GM19455 (cell line): ENCODE data around the gene NCOA3.
"Not testable (repeated sequence)": the region's sequence is repeated elsewhere in the genome, so short reads cannot be mapped to it uniquely, and the experiment has no call there.

Source experiments
- ATAC-seq: cut with Tn5 transposase; IDR thresholded peaks from one replicate; pipeline ENCODE4 v1.9.1; 2021; ENCODE audit not compliant: unreplicated experiment

Gene NCOA3

DNA sequence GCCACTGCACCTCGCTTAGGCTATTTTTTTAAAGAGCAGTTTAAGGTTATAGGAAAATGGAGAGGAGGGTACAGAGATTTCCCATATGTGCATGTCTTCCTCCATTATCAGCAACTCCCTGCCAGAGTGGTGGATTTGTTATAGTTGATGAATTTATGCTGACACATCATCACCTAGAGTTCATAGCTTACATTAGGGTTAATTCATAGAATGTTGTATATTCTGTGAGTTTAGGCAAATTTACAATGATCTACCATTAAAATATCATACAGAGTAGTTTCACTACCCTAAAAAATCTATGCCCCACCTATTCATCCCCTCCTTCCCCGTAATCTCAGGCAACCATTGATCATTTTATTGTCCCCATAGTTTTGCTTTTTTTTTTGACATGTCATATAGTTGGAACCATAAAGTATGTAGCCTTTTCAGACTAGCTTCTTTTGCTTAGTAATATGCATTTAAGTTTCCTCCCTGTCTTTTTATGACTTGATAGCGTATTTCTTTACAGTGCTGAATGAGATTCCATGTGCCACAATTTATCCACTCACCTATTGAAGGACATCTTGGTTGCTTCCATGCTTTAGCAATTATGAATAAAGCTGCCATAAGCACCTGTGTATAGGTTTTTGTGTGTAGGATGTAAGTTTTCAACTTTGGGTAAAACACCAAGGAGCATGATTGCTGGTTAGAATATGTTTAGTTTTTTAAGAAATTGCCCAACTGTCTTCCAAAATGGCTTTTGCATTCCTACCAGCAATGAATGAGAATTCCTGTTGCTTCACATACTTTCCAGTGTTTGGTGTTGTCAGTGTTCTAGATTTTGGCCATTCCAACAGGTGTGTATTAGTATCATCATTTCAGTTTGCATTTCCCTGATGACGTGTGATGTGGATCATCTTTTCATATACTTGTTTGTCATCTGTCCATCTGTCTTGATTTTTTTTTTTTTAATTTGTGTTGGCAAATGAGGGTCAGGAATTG is 60.2 kb downstream of the NCOA3 start:
- no peak for ATAC-seq

DNA sequence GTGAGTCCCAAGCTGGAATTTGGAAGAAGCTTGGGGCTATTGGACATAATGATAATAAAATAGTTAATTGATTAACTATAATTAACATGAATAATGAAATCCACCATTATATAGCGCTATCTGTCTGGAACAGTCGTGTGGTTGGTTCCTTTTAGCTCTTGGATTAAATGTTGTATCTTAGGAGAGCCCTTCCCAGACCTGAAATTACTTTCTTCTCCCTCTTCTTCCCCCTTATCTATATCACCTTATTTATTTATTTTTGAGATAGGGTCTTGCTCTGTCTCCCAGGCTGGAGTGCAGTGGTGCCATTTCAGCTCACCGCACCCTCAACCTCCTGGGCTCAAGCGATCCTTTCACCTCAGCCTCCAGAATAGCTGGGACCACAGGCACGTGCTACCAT is 64.6 kb downstream of the NCOA3 start:
- no peak for ATAC-seq

DNA sequence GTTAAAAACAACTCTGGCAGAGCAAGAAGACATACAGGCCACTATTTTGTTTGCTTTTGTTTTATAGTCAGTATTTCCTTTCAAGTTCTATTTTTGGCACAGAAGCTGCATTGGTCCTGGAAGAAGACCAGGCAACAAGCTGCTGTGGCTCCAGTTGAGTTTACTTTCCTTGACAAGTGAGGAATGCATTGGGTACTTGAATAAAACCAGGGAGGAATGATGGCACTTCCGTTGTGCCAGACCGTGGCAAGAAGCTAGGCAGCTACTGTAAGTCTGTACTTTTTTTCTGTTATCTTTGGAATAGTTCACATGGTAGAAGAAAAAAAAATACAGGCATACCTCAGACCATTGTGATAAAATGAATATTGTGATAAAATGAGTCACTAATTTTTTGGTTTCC is 66.3 kb downstream of the NCOA3 start:
- ATAC-seq = no peak

DNA sequence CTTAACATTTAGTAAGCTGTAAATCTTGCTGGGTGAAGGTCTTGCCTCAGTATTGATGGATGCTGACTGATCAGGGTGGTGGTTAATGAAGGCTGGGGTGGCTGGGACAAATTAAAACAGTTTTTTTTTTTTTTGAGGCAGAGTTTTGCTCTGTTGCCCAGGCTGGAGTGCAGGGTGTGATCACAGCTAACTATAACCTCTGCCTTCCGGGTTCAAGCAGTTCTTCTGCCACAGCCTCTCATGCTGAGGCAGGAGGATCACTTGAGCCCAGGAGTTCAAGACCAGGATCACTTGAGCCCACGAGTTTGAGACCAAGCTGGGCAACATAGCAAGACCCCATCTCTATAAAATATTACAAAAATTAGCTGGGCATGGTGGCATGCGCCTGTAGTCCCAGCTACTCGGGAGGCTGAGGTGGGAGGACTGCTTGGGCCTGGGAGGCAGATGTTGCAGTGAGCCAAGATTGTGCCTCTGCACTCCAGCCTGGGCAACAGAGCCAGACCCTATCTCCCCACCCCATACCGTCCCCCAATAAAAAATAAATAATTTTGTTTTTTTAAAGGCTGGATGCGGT is 67.2 kb downstream of the NCOA3 start:
- no peak for ATAC-seq

DNA sequence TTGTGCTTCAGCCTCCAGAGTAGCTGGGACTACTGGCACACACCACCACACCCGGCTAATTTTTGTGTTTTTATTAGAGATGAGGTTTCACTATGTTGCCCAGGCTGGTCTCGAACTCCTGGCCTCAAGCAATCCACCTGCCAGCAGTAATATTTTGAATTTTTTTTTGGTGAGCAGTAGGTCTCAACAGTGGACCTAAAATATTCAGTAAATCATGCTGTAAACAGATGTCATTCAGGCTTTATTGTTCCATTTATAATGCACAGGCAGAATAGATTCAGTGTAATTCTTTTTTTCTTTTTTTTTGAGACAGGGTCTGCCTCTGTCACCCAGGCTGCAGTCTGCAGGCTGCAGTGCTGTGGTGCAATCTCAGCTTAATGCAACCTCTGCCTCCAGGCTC is 69.7 kb downstream of the NCOA3 start:
- no peak for ATAC-seq

DNA sequence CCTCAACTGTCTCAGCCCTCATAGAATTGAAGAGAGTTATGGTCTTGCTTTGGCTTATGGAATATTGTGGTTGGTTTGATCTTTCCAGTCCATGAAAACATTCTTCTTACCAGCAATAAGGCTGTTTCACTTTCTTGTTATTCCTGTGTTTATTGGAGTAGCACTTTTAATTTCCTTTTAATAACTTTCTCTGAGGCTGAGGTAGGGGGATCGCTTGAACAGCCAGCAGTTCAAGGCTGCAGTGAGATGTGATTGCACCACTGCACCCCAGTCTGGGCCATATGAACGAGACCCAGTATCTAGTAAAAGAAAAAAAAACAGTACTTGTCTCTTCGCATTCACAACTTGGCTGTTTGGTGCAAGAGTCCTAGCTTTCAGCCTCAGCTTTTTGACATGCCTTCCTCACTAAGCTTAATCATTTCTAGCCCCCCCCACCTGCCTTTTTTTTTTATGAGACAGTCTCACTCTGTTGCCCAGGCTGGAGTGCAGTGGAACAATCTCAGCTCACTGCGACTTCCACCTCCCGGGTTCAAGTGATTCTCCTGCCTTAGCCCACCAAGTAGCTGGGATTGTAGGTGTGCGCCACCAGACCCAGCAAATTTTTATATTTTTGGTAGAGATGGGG is 70.5 kb downstream of the NCOA3 start:
- ATAC-seq = no peak

DNA sequence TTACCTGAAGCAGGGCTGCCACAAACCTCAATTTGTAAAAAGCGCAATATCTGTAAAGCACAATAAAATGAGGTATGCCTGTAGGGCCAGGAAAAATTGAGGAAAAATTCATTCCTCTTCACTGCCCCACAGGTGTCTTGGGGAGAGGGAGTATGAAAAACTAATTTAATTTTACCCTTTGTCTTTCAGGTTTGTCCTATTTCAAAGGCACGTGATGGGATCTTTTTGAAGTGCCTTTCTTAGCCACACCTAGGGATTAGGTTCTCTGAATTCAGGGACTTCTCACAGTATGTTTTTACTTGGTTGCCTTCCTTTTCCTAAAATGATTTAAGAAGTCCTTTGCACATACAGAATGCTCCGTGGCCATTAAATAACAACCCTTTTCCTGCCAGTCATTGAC is 71.9 kb downstream of the NCOA3 start:
- no peak for ATAC-seq

DNA sequence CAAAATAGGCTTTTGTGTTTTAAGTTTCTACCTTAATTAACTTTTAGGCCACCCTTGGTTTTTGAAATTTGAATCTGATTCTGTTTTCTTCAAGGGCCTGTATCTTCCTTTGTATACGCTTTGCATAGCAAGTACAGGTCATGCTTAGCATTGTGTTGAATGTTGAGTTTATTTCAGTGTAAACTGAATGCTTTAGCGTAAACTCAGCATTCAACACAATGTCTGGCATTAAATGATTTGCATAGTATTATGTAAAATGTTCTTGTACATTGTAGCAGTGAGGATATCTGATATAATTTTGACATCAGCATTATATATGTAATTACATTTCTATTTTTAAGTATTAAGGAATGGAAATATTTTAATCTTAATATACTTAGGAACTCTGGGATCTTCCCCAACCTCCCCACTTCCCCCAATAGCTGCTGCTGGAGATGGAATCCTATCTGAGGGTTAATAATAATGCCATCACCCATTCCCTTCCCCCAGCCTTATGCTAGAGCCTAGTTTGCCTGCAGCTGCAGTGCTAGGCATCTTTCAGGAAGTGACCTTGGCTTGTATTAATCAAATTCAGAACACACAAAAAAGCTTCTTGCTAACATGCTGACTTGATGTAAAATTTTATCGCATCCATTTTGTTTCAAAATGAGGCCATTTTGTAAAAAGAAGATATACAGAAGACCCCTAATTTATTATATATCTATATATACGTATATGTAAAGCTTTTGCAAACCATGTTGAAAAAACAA is 73.1 kb downstream of the NCOA3 start:
- no peak for ATAC-seq

DNA sequence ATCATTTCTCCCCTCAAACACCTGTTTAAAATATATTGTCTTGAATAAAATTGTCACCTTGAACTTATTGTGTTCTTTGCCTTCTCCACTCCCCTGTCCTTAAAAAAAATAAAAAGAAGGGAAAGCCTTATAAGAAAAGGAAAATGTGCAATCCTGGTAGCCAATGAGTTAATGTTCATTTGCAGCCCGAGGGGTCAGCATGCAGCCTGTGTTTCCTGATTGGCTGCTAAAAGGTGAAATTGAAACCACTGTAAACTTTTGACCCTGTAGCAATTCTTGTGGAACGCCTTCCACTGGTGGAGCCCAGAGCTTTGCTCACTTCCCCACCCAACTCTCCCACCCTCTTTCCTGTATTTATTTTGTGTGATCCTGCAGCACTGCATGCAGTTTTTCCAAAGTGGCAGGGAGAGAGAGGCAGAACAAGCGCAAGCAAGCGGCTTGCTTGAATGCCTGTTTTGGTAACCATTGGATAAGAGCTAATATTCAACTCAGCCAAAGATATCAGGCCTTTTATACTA is 74.9 kb downstream of the NCOA3 start:
- ATAC-seq = peak; percentile 58

DNA sequence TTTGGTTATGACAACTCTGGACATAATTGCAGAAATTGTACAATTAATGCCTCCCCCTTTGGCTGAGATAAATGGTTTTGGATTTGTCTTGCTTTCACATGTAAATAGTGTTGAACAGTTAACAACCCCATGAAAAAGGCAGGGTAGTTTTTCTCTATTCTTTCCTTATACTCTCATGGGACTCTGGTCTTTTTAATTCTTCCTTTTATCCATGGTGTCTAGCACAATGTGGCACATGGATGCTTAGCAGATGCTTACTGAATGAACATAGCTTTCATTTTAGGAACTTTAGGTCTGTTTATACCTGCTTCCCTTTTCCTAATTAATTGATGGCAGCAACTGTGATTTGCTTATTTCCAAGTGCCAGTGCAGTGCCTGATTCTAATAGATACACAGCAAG is 75.6 kb downstream of the NCOA3 start:
- no peak for ATAC-seq

DNA sequence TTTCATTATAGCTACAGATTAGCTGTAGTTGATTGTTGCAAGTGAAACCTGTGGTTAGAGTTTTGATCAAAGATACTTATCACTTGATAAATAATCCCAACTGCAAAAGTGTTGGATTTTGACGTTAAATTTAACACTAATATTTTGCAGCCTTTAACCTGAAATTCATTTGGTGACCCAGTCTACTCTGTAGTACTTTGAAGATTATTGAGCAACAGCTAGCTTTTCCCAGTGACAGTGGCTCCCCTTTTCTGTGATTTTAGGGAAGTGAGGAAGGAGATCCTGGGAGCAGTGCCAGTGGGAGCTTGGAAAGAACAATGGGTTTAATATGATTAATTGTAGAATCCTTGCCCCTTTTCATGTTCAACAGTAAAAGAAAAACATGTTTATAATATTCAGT is 76.9 kb downstream of the NCOA3 start:
- ATAC-seq = no peak

DNA sequence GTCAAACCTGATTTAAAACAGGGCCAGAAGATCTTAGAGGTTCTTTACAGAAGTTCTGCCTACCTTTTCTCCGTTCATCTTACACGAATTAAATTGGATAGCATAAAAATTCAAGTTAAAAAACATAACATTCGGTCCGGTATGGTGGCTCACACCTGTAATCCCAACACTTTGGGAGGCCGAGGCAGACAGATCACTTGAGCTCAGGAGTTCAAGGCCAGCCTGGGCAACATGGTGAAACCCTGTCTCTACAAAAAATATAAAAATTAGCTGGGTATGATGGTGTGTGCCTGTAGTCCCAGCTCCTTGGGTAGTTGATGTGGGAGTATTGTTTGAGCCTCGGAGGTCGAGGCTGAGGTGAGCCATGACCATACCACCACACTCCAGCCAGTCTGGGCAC is 79.0 kb downstream of the NCOA3 start:
- not testable (repeated sequence) for ATAC-seq

DNA sequence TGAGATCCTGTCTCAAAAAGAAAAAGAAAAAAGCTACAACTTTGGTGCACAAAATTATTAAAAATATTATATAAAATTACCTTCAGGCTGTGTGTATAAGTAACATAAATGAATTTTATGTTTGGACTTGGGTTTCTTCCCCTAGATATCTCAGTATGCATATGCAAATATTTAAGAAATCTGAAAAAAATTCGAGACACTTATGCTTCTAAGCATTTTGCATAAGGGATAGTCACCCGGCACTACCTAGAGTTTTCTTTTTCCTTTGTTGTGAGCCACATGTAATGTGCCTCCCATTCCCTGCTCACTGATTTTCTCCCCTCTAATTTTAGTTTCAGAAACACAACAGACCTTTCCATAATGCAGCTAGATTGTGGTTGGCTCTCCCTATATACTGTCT is 79.4 kb downstream of the NCOA3 start:
- ATAC-seq = no peak

DNA sequence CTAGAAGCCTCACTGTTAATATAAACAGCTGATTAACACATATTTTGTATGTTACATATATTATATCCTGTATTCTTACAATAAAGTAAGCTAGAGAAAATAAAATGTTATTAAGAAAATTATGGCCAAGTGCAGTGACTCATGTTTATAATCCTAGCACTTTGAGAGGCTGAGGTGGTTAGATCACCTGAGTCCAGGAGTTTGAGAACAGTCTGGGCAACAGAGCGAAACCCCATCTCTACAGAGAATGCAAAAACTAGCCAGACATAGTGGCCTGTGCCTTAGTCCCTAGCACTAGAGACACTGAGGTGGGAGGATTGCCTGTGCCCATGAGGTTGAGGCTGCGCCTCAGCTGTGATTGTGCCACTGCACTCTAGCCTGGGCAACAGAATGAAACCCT is 81.9 kb downstream of the NCOA3 start:
- no peak for ATAC-seq

DNA sequence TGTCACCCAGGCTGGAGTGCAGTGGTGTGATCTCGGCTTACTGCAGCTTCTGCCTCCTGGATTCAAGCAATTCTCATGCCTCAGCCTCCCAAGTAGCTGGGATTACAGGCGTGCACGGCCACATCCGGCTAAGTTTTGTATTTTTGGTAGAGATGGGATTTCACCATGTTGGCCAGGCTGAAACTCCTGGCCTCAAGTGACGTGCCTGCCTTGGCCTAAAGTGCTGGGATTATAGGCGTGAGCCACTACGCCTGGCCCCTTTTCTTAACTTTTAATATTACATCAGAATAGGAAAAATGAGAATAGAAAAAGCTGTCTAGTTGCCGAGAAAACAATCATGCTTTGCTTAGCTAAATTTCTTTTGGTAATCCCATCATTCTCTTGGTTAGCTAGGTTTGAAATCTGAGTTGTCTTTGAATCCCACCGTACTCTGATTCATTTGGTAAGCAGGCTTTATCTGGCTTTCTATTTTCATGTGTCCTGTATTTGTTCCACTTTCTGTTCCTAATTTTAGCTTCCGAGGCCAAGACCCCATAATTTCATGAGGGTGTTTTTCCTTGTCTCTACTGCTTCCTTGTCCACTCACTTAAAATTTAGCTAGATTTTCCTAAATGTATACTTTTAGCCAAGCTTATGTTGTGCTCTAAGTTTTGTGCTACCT is 83.5 kb downstream of the NCOA3 start:
- no peak for ATAC-seq

DNA sequence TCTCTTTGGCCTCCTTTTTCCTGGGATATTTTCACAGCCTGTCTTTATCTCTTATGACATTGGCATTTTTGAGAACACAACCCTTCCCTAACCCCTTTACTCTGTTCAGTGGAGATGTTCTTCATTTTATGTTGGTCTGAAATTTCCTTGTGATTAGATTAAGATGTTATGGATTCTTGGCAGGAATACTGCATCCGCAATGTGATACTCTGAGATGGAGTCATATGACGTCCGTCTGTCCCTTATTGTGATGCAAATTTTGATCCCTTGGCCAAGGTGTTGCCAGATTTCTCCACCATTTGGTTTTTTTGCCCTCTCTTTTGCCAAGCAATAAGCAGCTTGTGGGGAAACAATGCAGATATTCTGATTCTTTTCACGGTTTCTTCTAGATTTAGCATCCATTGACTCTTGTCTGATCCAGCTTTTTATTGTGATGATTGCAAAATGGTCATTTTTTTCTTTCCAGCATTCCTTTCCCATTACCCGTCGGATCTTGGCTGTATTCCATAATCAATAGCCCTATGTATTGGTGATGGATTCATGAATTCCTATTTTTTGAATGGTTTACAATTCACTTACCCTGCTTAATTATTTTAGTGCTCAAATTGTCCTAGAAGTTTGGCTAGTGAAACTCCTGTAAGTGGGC is 85.1 kb downstream of the NCOA3 start:
- no peak for ATAC-seq

DNA sequence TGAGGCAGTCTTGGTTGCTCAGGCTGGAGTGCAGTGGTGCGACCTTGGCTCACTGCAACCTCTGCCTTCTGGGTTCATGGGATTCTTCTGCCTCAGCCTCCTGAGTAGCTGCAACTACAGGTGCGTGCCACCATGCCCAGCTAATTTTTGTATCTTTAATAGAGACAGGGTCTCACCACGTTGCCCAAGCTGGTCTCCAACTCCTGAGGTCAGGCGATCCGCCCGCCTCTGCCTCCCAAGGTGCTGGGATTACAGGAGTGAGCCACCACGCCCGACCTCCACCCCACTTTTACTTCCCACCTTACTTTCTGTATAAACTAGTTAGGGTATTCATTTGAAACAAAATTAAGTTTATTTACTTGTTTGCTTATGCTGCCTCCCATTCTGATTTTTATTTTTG is 86.5 kb downstream of the NCOA3 start:
- ATAC-seq = no peak

DNA sequence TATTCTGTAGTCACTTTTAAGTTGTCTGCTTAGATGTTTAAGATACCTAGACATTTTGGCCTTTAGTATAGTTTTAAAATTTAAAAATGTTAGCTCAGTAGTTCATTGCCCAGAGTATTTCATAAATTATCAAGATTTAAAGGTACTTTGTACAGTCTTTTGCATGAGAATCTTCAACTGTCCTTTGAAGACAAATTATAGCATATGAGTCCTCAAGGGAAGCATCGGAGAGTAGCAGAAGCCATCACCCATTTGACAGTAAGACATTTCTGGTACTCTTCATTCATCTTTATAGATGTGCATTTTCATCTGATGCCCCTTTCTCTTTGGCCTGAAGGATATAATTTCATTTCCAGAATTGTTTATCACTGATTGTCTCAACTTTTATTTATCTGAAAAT is 89.5 kb downstream of the NCOA3 start:
- no peak for ATAC-seq

DNA sequence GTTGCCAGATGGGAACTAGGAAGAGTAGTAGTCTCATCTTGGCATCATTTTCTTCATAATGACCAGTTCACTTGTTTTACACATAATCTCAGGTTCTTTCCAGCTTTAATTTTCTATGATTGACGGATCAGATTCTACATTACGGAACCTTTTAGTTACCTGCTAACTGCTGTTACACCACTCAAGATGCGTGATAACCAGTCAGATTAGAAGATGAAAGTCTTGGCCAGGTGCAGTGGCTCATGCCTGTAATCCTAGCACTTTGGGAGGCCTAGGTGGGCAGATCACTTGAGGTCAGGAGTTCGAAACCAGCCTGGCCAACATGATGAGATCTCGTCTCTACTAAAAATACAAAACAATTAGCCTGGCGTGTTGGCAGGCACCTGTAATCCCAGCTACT is 92.5 kb downstream of the NCOA3 start:
- ATAC-seq = no peak

DNA sequence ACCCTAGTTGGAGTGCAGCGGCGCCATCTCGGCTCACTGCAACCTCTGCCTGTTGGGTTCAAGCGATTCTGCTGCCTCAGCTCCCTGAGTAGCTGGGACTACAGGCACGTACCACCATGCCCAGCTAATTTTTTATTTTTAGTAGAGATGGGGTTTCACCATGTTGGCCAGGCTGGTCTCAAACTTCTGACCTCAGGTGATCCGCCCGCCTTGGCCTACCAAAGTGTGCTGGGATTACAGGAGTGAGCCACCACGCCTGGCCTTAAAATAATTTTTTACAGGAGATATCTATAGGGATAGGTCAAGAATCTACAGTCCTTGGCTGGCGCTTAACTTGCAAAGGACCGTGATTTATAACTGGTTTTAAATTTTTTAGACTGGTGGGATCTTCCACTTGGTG is 93.5 kb downstream of the NCOA3 start:
- ATAC-seq = not testable (repeated sequence)
